Upper lobe of left lung (tissue), 4 donors: ENCODE data around the gene OR8D4.

Experiments
- CTCF ChIP-seq, 6 experiments: fragments of 450-650 bp in 4 of 6; fragments of 200-600 bp in 2 of 6; sonication (generic) in 2 of 6; IDR thresholded peaks; one replicate each; pipeline ENCODE4 v1.5.1; 2016 to 2019; ENCODE audit warnings: antibody characterized with exemption in 6 of 6
- EP300 ChIP-seq, 4 donors: sonication (generic); formaldehyde crosslinking; IDR thresholded peaks; one replicate each; pipeline ENCODE4 v1.5.1; 2017; ENCODE audit warnings: antibody characterized with exemption in 4 of 4, control low read depth in 2 of 4
- POLR2A ChIP-seq, 4 donors: fragments of 450-650 bp; IDR thresholded peaks; one replicate each; pipeline ENCODE4 v1.5.1; 2016 to 2017; ENCODE audit warnings: antibody characterized with exemption in 4 of 4, mild to moderate bottlenecking in 2 of 4
- POLR2AphosphoS5 ChIP-seq, 2 donors: sonication (generic); formaldehyde crosslinking; IDR thresholded peaks; one replicate each; pipeline ENCODE4 v1.5.1; 2017; ENCODE audit warnings: antibody characterized with exemption in 2 of 2

- TF ChIP-seq CTCF (IDR thresholded peaks at IDR 0.05) (no peak), POLR2AphosphoS5 (IDR thresholded peaks at IDR 0.05) (no peak), EP300 (IDR thresholded peaks at IDR 0.05) (no peak), POLR2A (IDR thresholded peaks at IDR 0.05) (no peak)
These were observed 40.4 kb downstream of the OR8D4 start for GRCh38 chr11:123942413-123942812.
